MM.1S (cell line): ENCODE measurements around the gene TRIM43B.

Source experiments
- CTCF ChIP-seq: fragments of 300-600 bp; sonication (generic); IDR thresholded peaks from 2 replicates; pipeline ENCODE4 v1.5.1; 2016; ENCODE audit warnings: antibody characterized with exemption, low read length, mixed read lengths
- EZH2 ChIP-seq: fragments of 300-600 bp; sonication (generic); optimal IDR thresholded peaks from 2 replicates; pipeline ENCODE3; 2017; ENCODE audit warnings: low read depth, mild to moderate bottlenecking, antibody characterized with exemption, low read length, mixed read lengths

GRCh38 chr2:95514718-95515117 is 30.2 kb upstream of the TRIM43B start:
- TF ChIP-seq CTCF (no peak), EZH2 (no peak)
